ENCODE measurements around the gene FUT8.

- no peak for TF ChIP-seq EGR1 (IDR thresholded peaks at IDR 0.05)
- no peak for TF ChIP-seq EP300 (IDR thresholded peaks at IDR 0.05; ENCODE audit: borderline replicate concordance)
- TF ChIP-seq MAX (IDR thresholded peaks at IDR 0.05): no peak
- no peak for TF ChIP-seq TCF12 (IDR thresholded peaks at IDR 0.05; ENCODE audit: low read depth)
- no peak for TF ChIP-seq CEBPB (IDR thresholded peaks at IDR 0.05)
- TF ChIP-seq USF1 (IDR thresholded peaks at IDR 0.05): no peak
- TF ChIP-seq TAF1 (IDR thresholded peaks at IDR 0.05; ENCODE audit: low read depth): no peak
- no peak for TF ChIP-seq REST (IDR thresholded peaks at IDR 0.05; ENCODE audit: low read depth)
- TF ChIP-seq RAD21 (IDR thresholded peaks at IDR 0.05; ENCODE audit: low read depth): no peak
- TF ChIP-seq TEAD4 (IDR thresholded peaks at IDR 0.05): no peak
Measured at GRCh38 chr14:65676361-65677014, 264.0 kb downstream of the FUT8 start.

All from Ishikawa (cell line).